ENCODE results near the gene PIAS1.
A peak's percentile ranks its signal among the peaks of the same experiment; 100 is the strongest.

Gene PIAS1

GRCh38 chr15:68229386-68230156 is 175.5 kb downstream of the PIAS1 start, which contains the start of gene CLN6 (continued):
- no peak for TF ChIP-seq ZSCAN16 (tag by site-specific recombination; IDR thresholded peaks at IDR 0.05)
- TF ChIP-seq ZNF704 (tag by site-specific recombination; IDR thresholded peaks at IDR 0.05), result no peak
- no peak for TF ChIP-seq ZBTB11 (tag by site-specific recombination; conservative IDR thresholded peaks at IDR 0.05; ENCODE audit: low read depth)
- TF ChIP-seq ZNF629 (tag by site-specific recombination; IDR thresholded peaks at IDR 0.05), result peak; percentile 46; the same call in 1 of the 2 replicates
- TF ChIP-seq ZNF510 (tag by site-specific recombination; IDR thresholded peaks at IDR 0.05; ENCODE audit: insufficient replicate concordance), result no peak
- TF ChIP-seq ZNF341 (tag by site-specific recombination; IDR thresholded peaks at IDR 0.05; ENCODE audit: low read depth), result peak; percentile 51; the same call in 1 of the 2 replicates
- peak; percentile 60; the same call in 1 of the 2 replicates for TF ChIP-seq ZXDB (tag by site-specific recombination; IDR thresholded peaks at IDR 0.05)
- TF ChIP-seq GLI4 (tag by site-specific recombination; IDR thresholded peaks at IDR 0.05), result no peak
- TF ChIP-seq KLF8 (tag by site-specific recombination; IDR thresholded peaks at IDR 0.05), result peak; percentile 71; the same call in 1 of the 2 replicates
- no peak for TF ChIP-seq ZNF175 (tag by site-specific recombination; IDR thresholded peaks at IDR 0.05)
- TF ChIP-seq BCL11A (tag by site-specific recombination; IDR thresholded peaks at IDR 0.05; ENCODE audit: low read depth), result no peak
- TF ChIP-seq ZNF2 (tag by site-specific recombination; IDR thresholded peaks at IDR 0.05), result peak; percentile 30; the same call in 1 of the 2 replicates
- peak; percentile 69 for TF ChIP-seq ZNF366 (tag by site-specific recombination; conservative IDR thresholded peaks at IDR 0.05)
- no peak for TF ChIP-seq ZNF791 (tag by site-specific recombination; IDR thresholded peaks at IDR 0.05)
- TF ChIP-seq ZNF776 (tag by site-specific recombination; IDR thresholded peaks at IDR 0.05; ENCODE audit: borderline replicate concordance), result no peak
- TF ChIP-seq ZNF324 (tag by site-specific recombination; IDR thresholded peaks at IDR 0.05), result peak; percentile 44; the same call in 1 of the 2 replicates
- TF ChIP-seq OSR2 (tag by site-specific recombination; IDR thresholded peaks at IDR 0.05), result peak; percentile 32; the same call in 1 of the 2 replicates
- no peak for TF ChIP-seq ZNF16 (tag by site-specific recombination; IDR thresholded peaks at IDR 0.05; ENCODE audit: low read depth)
- TF ChIP-seq SP7 (tag by site-specific recombination; IDR thresholded peaks at IDR 0.05), result 0 out of 2 replicates have a peak, but pooled peaks have one; percentile 59
- TF ChIP-seq KLF17 (tag by site-specific recombination; IDR thresholded peaks at IDR 0.05), result no peak; the same call in 1 of the 2 replicates
- no peak for TF ChIP-seq GLI2 (tag by site-specific recombination; IDR thresholded peaks at IDR 0.05; ENCODE audit: borderline replicate concordance, low read depth)
- TF ChIP-seq ZNF692 (tag by site-specific recombination; IDR thresholded peaks at IDR 0.05), result peak; percentile 36; the same call in 1 of the 2 replicates
- 0 out of 2 replicates have a peak, but pooled peaks have one; percentile 13 for TF ChIP-seq ZNF623 (tag by site-specific recombination; IDR thresholded peaks at IDR 0.05)
- TF ChIP-seq ZNF596 (tag by site-specific recombination; IDR thresholded peaks at IDR 0.05), result peak; percentile 50; the same call in 1 of the 2 replicates
- no peak for TF ChIP-seq ZNF223 (tag by site-specific recombination; IDR thresholded peaks at IDR 0.05)
- TF ChIP-seq ZNF121 (tag by site-specific recombination; IDR thresholded peaks at IDR 0.05), result no peak
- no peak for TF ChIP-seq ZNF155 (tag by site-specific recombination; IDR thresholded peaks at IDR 0.05)
- no peak for TF ChIP-seq ZNF701 (tag by site-specific recombination; IDR thresholded peaks at IDR 0.05)
- no peak for TF ChIP-seq ZNF169 (tag by site-specific recombination; IDR thresholded peaks at IDR 0.05)
- TF ChIP-seq ZBTB6 (tag by site-specific recombination; IDR thresholded peaks at IDR 0.05), result no peak

Data from HEK293 (cell line).